Neuronal stem cell (in vitro differentiated cells): ENCODE results near the gene PHKB.

Experiments
- DNase-seq: peaks from one replicate; pipeline ENCODE4 v3.0.0-alpha.2; 2013; ENCODE audit warnings: low spot score
- H2AFZ ChIP-seq: one replicate; pipeline ENCODE4 v1.6.1; 2013; ENCODE audit warnings: mild to moderate bottlenecking, low read length, inconsistent platforms
- H2AK5ac ChIP-seq: 2 replicates; pipeline ENCODE4 v1.6.1; 2013; ENCODE audit warnings: low read depth, mild to moderate bottlenecking, inconsistent platforms, low read length, moderate library complexity, mixed read lengths
- H2BK120ac ChIP-seq: 2 replicates; pipeline ENCODE4 v1.6.1; 2013; ENCODE audit warnings: low read depth, mild to moderate bottlenecking, inconsistent platforms, low read length, moderate library complexity, mixed read lengths
- H2BK12ac ChIP-seq: one replicate; pipeline ENCODE4 v1.6.1; 2013; ENCODE audit warnings: low read length, inconsistent platforms
- H2BK15ac ChIP-seq: 2 replicates; pipeline ENCODE4 v1.6.1; 2013; ENCODE audit warnings: mild to moderate bottlenecking, low read length, inconsistent platforms, mixed read lengths
- H2BK5ac ChIP-seq: one replicate; pipeline ENCODE4 v1.6.1; 2013; ENCODE audit warnings: inconsistent platforms, mild to moderate bottlenecking, low read length, moderate library complexity
- H3K14ac ChIP-seq: one replicate; pipeline ENCODE4 v1.6.1; 2013; ENCODE audit warnings: low read length, inconsistent platforms
- H3K18ac ChIP-seq: 2 replicates; pipeline ENCODE4 v1.6.1; 2013; ENCODE audit warnings: low read length, inconsistent platforms
- H3K23ac ChIP-seq: 2 replicates; pipeline ENCODE4 v1.6.1; 2013; ENCODE audit warnings: low read depth, mild to moderate bottlenecking, mixed read lengths, low read length, inconsistent platforms; ENCODE audit not compliant: poor library complexity
- H3K27ac ChIP-seq: replicated peaks from 3 replicates; pipeline ENCODE4 v1.5.1; 2013; ENCODE audit warnings: low read length, inconsistent platforms
- H3K27me3 ChIP-seq, 3 experiments: 2 replicates each; pipeline ENCODE4 v1.6.1; 2013; ENCODE audit warnings: low read length in 3 of 3, mild to moderate bottlenecking in 2 of 3, inconsistent platforms in 1 of 3, low read depth in 1 of 3, mixed read lengths in 1 of 3, moderate library complexity in 1 of 3; ENCODE audit not compliant: control insufficient read depth in 3 of 3, insufficient read depth in 3 of 3
- H3K36me3 ChIP-seq, 2 donors: replicated peaks in 1 of 2; 2 replicates each; pipeline ENCODE4 v1.6.1; 2013; ENCODE audit warnings: low read length in 2 of 2; ENCODE audit not compliant: control insufficient read depth in 2 of 2, insufficient read depth in 2 of 2
- H3K4ac ChIP-seq: 2 replicates; pipeline ENCODE4 v1.6.1; 2013; ENCODE audit warnings: inconsistent platforms, mild to moderate bottlenecking, low read length, moderate library complexity
- H3K4me1 ChIP-seq, 2 donors: 1 replicate in 1 of 2; 2 replicates in 1 of 2; pipeline ENCODE4 v1.6.1; 2013; ENCODE audit warnings: low read length in 2 of 2, low read depth in 1 of 2; ENCODE audit not compliant: control insufficient read depth in 2 of 2, insufficient read depth in 1 of 2
- H3K4me2 ChIP-seq: one replicate; pipeline ENCODE4 v1.6.1; 2013; ENCODE audit warnings: mild to moderate bottlenecking, low read length, inconsistent platforms; ENCODE audit not compliant: insufficient read depth, poor library complexity, severe bottlenecking
- H3K4me3 ChIP-seq, 2 donors: 2 replicates each; pipeline ENCODE4 v1.5.1; 2013; ENCODE audit warnings: low read length in 2 of 2, mild to moderate bottlenecking in 2 of 2, inconsistent platforms in 1 of 2, moderate library complexity in 1 of 2
- H3K79me1 ChIP-seq: one replicate; pipeline ENCODE4 v1.6.1; 2013; ENCODE audit warnings: low read depth, mild to moderate bottlenecking, inconsistent platforms, low read length, moderate library complexity
- H3K9ac ChIP-seq: one replicate; pipeline ENCODE4 v1.6.1; 2013; ENCODE audit warnings: mild to moderate bottlenecking, low read depth, low read length, inconsistent platforms; ENCODE audit not compliant: poor library complexity
- H3K9me3 ChIP-seq, 2 donors: replicated peaks in 1 of 2; 2 replicates each; pipeline versions ENCODE3 to v1.6.1; 2013; ENCODE audit warnings: low read length in 2 of 2, mild to moderate bottlenecking in 2 of 2, inconsistent platforms in 1 of 2, low read depth in 1 of 2, mixed read lengths in 1 of 2, moderate library complexity in 1 of 2; ENCODE audit not compliant: control insufficient read depth in 2 of 2, insufficient read depth in 1 of 2
- H4K8ac ChIP-seq: one replicate; pipeline ENCODE4 v1.6.1; 2013; ENCODE audit warnings: low read depth, mild to moderate bottlenecking, inconsistent platforms, low read length, moderate library complexity
- H4K91ac ChIP-seq: one replicate; pipeline ENCODE4 v1.6.1; 2013; ENCODE audit warnings: low read length, low read depth, mild to moderate bottlenecking, inconsistent platforms; ENCODE audit not compliant: poor library complexity
- WGBS, 2 donors: extraction: QIAGEN DNeasy Blood & Tissue Kit; methylation state at CpG; one replicate each; pipeline ENCODE4 v1.1.7; 2013; ENCODE audit warnings: missing lambda C conversion rate in 2 of 2, mixed read lengths in 1 of 2; ENCODE audit not compliant: insufficient read length in 2 of 2, insufficient replicate concordance in 1 of 2; ENCODE audit errors: extremely low coverage in 2 of 2; 5-methylcytosine and 5-hydroxymethylcytosine counted together

Gene PHKB

GRCh38 chr16:47657977-47658376 lies 196.8 kb downstream of the PHKB start:
- H2AFZ ChIP-seq, result no peak overlapping the region
- no peak overlapping the region for H4K91ac ChIP-seq
- no peak overlapping the region for H3K4me2 ChIP-seq
- WGBS, 2 donors, result no CpG with 5 or more reads among the region's 1 CpG
- H3K23ac ChIP-seq, result no peak overlapping the region
- no peak overlapping the region for H2BK15ac ChIP-seq
- H3K4ac ChIP-seq, result no peak overlapping the region
- H2AK5ac ChIP-seq, result no peak overlapping the region
- H3K18ac ChIP-seq, result no peak overlapping the region
- H3K79me1 ChIP-seq, result no peaks in the 10 kb centered on the region
- no peak overlapping the region for H4K8ac ChIP-seq
- H3K9me3 ChIP-seq, result no peaks in the 10 kb centered on the region
- no peak for DNase-seq
- no peak overlapping the region for H3K4me3 ChIP-seq
- no peaks in the 10 kb centered on the region for H3K27me3 ChIP-seq
- no peak overlapping the region for H2BK120ac ChIP-seq
- H2BK12ac ChIP-seq, result no peak overlapping the region
- H3K4me1 ChIP-seq, result peaks cover 0 to 2% of the 10 kb centered on the region in 2 donors
- no peak overlapping the region for H3K9ac ChIP-seq
- no peak overlapping the region for H3K27ac ChIP-seq
- no peak overlapping the region for H3K14ac ChIP-seq
- peaks cover 4 to 34% of the 10 kb centered on the region in 2 donors for H3K36me3 ChIP-seq
- H2BK5ac ChIP-seq, result no peak overlapping the region

GRCh38 chr16:47660540-47660939 lies 199.4 kb downstream of the PHKB start:
- no peaks in the 10 kb centered on the region for H3K27me3 ChIP-seq
- H3K27ac ChIP-seq, result no peak overlapping the region
- H4K8ac ChIP-seq, result no peak overlapping the region
- DNase-seq, result no peak
- no peak overlapping the region for H2BK12ac ChIP-seq
- H3K9me3 ChIP-seq, result no peaks in the 10 kb centered on the region
- H3K9ac ChIP-seq, result no peak overlapping the region
- H2BK15ac ChIP-seq, result no peak overlapping the region
- no peak overlapping the region for H4K91ac ChIP-seq
- no CpG with 5 or more reads among the region's 4 CpGs for WGBS, 2 donors
- no peak overlapping the region for H2AFZ ChIP-seq
- no peak overlapping the region for H2AK5ac ChIP-seq
- H3K4me1 ChIP-seq, result no peaks in the 10 kb centered on the region
- H2BK120ac ChIP-seq, result no peak overlapping the region
- no peak overlapping the region for H3K4me3 ChIP-seq
- peaks cover 4 to 35% of the 10 kb centered on the region in 2 donors for H3K36me3 ChIP-seq
- no peak overlapping the region for H3K4ac ChIP-seq
- H3K14ac ChIP-seq, result no peak overlapping the region
- H2BK5ac ChIP-seq, result no peak overlapping the region
- H3K23ac ChIP-seq, result no peak overlapping the region
- H3K79me1 ChIP-seq, result no peaks in the 10 kb centered on the region
- no peak overlapping the region for H3K4me2 ChIP-seq
- no peak overlapping the region for H3K18ac ChIP-seq

DNA sequence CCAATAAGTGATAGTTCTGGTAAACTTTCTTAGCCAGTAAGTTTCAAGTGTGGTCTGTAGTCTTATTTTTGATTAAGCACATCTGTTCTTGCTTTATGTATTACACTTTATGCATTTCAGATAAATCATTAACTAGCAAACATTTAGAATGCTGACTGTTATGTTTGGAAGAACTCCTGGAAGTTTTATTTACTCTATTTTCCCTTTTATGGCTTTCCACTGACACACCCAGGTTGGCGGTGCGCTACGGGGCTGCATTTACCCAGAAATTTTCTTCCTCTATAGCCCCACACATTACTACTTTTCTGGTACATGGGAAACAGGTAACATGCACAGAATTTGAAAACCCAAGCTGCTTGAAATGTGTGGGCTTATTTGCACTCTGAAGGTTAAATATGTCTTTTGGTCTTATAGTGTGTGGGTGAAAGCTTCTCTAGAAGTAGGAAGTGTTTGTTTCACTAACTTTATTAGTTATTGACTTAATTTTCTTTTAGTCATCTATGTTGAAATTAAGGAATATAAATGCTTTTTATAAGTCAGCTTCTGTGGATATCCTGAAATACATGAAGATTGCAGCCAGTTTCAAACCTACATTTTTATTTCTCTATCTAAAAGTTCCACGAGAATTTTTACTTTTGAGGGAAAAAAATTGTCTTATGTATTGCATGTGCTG lies 203.7 kb downstream of the PHKB start:
- H3K23ac ChIP-seq, result no peak overlapping the region
- no CpG with 5 or more reads among the region's 4 CpGs for WGBS, 2 donors
- H4K8ac ChIP-seq, result no peak overlapping the region
- no peak overlapping the region for H2BK12ac ChIP-seq
- no peak overlapping the region for H3K4me3 ChIP-seq
- no peak overlapping the region for H2AK5ac ChIP-seq
- H3K9me3 ChIP-seq, result no peaks in the 10 kb centered on the region
- DNase-seq, result no peak
- no peak overlapping the region for H3K14ac ChIP-seq
- H3K4me2 ChIP-seq, result no peak overlapping the region
- no peak overlapping the region for H2BK5ac ChIP-seq
- H2AFZ ChIP-seq, result no peak overlapping the region
- no peak overlapping the region for H3K4ac ChIP-seq
- no peaks in the 10 kb centered on the region for H3K27me3 ChIP-seq
- no peak overlapping the region for H4K91ac ChIP-seq
- no peaks in the 10 kb centered on the region for H3K4me1 ChIP-seq
- no peaks in the 10 kb centered on the region for H3K79me1 ChIP-seq
- H3K36me3 ChIP-seq, result peaks cover 2 to 31% of the 10 kb centered on the region in 2 donors
- H3K27ac ChIP-seq, result no peak overlapping the region
- H2BK120ac ChIP-seq, result no peak overlapping the region
- H3K18ac ChIP-seq, result no peak overlapping the region
- no peak overlapping the region for H2BK15ac ChIP-seq
- H3K9ac ChIP-seq, result no peak overlapping the region

GRCh38 chr16:47666434-47666833 lies 205.3 kb downstream of the PHKB start:
- no peaks in the 10 kb centered on the region for H3K27me3 ChIP-seq
- no peak overlapping the region for H2BK120ac ChIP-seq
- WGBS, 2 donors, result no CpG with 5 or more reads among the region's 3 CpGs
- no peak overlapping the region for H4K8ac ChIP-seq
- no peak for DNase-seq
- no peak overlapping the region for H3K18ac ChIP-seq
- H3K36me3 ChIP-seq, result peaks cover 0 to 19% of the 10 kb centered on the region in 2 donors
- no peak overlapping the region for H4K91ac ChIP-seq
- no peaks in the 10 kb centered on the region for H3K79me1 ChIP-seq
- no peak overlapping the region for H3K4me2 ChIP-seq
- H3K9ac ChIP-seq, result no peak overlapping the region
- no peak overlapping the region for H2AK5ac ChIP-seq
- H3K4ac ChIP-seq, result no peak overlapping the region
- no peaks in the 10 kb centered on the region for H3K9me3 ChIP-seq
- no peak overlapping the region for H2BK12ac ChIP-seq
- no peak overlapping the region for H3K27ac ChIP-seq
- no peak overlapping the region for H2AFZ ChIP-seq
- no peak overlapping the region for H3K4me3 ChIP-seq
- no peak overlapping the region for H3K14ac ChIP-seq
- no peaks in the 10 kb centered on the region for H3K4me1 ChIP-seq
- no peak overlapping the region for H3K23ac ChIP-seq
- H2BK5ac ChIP-seq, result no peak overlapping the region
- H2BK15ac ChIP-seq, result no peak overlapping the region
